HG02938 (cell line): ENCODE data around the gene BEND7.

ENCODE experiments used
- ATAC-seq: cut with Tn5 transposase; IDR thresholded peaks from one replicate; pipeline ENCODE4 v1.9.1; 2021; ENCODE audit warnings: mild to moderate bottlenecking, moderate library complexity; ENCODE audit not compliant: unreplicated experiment

Gene BEND7

GRCh38 chr10:13393640-13394039 lies 135.2 kb downstream of the BEND7 start:
- no peak for ATAC-seq

GRCh38 chr10:13392701-13393100 lies 136.1 kb downstream of the BEND7 start:
- ATAC-seq = no peak
